DND-41 (cell line): ENCODE data around the gene DIRAS1.

Source experiments
- EZH2 ChIP-seq: IDR thresholded peaks from 3 replicates; pipeline ENCODE4 v1.6.1; 2012; ENCODE audit warnings: borderline replicate concordance, low read depth, mild to moderate bottlenecking, moderate library complexity, low read length, inconsistent platforms; ENCODE audit not compliant: severe bottlenecking
- TF ChIP-seq, protein P1 (sequence below): IDR thresholded peaks from 2 replicates; pipeline ENCODE4 v1.5.1; 2012; ENCODE audit warnings: borderline replicate concordance, low read length, moderate library complexity, mild to moderate bottlenecking; ENCODE audit not compliant: poor library complexity, severe bottlenecking; ENCODE audit errors: extremely low read depth

DNA sequence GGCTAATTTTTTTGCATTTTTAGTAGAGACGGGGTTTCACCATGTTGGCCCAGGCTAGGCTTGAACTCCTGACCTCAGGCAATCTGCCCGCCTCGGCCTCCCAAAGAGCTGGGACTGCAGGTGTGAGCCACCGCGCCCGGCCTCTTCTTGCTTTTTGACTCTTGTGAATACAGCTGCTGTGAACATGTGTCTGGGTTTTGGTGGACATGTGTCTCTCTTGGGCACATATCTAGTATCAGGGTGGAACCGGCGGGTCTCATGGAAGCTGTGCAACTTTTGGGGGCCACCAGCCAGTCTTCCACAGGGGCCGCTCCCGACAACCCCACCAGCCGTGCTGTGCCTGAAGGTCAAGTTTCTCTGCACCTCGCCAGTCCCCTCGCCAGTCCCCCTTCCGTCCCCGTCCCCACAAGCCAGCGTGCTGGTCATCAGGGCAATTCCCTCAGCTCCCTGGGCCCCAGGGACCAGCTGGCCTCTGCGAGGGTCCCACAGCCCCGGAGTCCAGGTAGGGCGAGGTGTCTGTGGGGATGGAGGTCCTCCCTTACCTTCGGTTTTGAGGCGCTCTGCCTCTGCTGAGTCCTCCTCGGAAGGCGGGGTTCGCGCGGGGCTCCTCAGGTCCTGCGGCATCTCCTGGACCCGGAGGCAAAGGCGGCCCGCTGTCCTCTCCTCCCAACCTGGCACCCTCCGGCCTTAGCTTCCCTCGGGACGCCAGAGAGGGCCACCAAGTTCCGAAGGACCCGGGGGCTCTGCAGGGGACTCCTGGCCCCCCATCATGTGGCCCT, 45.6 kb upstream of the DIRAS1 start:
- TF ChIP-seq, protein P1, sequence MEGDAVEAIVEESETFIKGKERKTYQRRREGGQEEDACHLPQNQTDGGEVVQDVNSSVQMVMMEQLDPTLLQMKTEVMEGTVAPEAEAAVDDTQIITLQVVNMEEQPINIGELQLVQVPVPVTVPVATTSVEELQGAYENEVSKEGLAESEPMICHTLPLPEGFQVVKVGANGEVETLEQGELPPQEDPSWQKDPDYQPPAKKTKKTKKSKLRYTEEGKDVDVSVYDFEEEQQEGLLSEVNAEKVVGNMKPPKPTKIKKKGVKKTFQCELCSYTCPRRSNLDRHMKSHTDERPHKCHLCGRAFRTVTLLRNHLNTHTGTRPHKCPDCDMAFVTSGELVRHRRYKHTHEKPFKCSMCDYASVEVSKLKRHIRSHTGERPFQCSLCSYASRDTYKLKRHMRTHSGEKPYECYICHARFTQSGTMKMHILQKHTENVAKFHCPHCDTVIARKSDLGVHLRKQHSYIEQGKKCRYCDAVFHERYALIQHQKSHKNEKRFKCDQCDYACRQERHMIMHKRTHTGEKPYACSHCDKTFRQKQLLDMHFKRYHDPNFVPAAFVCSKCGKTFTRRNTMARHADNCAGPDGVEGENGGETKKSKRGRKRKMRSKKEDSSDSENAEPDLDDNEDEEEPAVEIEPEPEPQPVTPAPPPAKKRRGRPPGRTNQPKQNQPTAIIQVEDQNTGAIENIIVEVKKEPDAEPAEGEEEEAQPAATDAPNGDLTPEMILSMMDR: no peak
- no peak for TF ChIP-seq EZH2
